NCI-H748 treated with DMSO at 0.1 percent for 48 hours (cell line): ENCODE results near the gene KLHDC4.

Experiments
- DNase-seq: peaks from one replicate; lab custom pipeline; 2025; lab: John Stamatoyannopoulos, UW

KLHDC4 gene

GRCh38 chr16:87698676-87699199 is 67.0 kb downstream of the KLHDC4 start:
- DNase-seq = no peak

DNA sequence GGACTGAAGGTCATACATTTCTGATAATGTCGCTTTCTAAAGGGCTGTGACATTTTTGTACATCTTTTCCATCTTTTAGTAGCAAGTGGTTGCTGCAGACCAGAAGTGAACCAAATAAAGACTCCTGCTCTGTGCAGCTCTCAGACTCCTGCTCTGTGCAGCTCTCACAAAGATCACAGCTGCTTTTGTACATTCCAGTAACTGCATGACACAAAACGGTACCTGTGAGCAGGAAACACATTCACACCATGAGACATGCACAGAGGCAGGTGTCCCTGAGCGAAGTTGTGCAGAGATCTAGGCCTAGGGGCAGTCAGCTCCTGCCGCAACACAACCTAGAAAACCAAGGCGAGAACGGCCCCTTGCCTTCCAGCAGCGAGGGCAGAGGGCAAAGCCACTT is 67.5 kb downstream of the KLHDC4 start:
- DNase-seq = no peak

DNA sequence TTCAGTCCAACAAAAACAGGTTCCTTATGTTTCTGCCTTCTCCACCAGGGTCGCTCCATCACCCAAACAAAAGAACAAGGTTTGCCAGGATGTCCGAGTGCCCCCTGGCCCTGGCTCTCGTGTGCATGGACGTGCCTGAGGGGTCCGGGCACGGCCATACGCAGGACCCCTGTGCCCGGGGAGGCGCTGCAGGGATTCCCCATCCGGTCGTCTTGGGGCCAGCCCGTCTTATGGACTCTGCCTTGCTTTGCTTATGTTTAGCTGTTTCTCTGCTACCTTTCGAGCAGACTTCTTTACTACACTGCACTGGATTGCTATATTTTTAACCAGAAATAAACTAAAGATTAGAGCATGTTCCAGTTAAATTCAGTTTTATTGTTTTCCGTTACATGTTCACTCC is 68.0 kb downstream of the KLHDC4 start:
- DNase-seq = no peak

GRCh38 chr16:87697256-87697655 is 68.5 kb downstream of the KLHDC4 start:
- no peak for DNase-seq

- no peak for DNase-seq
Measured at GRCh38 chr16:87696726-87697125, 69.1 kb downstream of the KLHDC4 start.

DNA sequence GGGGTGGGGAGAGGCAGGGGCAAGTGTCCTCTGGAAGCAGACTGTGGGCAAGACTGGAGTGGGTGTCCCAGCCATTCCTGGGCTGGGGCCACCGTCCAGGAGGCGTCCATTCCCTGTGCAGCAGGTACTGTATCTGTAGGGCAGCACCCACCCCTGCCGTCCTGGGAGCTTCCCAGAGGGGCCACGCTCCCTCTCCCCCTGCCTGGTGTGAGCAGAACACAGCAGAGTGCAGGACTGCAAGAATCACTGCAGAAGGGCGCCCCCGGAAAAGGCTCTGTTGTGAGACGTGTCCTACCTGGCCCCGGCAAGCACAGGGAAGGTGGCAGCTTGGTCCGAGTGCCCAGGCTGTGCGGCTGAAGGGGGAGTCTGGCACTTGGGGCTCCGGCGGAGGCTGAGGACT is 70.3 kb downstream of the KLHDC4 start:
- DNase-seq = no peak

DNA sequence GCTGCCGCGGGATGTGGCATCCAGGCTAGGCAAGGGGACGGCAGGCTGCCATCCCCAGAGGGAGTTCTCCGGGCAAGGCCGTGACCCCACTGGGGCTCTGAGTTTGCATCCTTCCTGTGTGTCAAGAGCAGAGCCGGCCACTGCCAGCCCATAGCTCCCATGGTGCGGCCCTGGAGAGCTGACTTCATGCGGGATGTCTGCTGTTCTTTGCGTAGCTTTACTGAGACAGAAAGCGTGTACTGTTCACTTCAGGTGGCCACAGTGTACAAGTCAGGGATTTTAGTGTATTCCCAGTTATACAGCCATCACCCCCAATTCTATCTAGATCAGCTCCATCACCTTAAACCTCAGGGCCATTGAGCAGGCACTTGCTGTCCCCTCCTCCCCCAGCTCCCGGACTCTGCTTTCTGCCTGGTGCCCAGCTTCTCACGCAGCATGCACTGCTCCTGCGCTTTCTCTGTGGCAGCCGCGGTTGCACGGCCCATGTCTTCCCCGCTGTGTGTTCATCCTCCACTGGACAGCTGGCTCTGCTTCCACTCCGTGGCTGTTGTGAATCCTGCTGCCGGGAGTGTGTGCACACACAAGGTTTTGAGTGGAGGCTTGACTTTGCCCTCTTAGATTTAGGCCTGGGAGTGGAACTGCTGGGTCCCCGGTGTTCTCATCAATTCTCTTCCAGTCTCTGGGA is 71.2 kb downstream of the KLHDC4 start:
- DNase-seq = no peak

GRCh38 chr16:87693827-87694226 is 72.0 kb downstream of the KLHDC4 start:
- no peak for DNase-seq

- DNase-seq = no peak
Measured at GRCh38 chr16:87692756-87693155, 73.0 kb downstream of the KLHDC4 start.

DNA sequence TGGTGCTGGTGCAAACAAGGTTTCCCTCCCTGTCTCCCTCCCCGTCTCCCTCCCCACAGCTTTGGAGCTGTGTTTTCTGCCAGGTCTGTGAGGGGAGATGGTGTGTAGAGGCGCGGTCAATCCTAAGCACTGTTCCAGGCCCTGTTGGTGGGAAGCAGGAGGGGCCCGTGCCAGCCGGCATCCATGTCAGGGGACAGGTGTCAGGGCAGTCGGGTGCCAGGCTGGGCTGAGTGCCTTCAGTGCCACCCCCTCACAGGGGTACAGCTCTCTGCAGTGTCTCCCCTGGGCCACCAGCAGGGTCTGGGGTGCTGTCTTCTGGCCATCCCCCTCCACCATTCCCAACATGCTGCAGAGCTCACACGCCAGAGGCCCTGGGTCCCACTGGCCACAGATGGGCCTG is 73.6 kb downstream of the KLHDC4 start:
- DNase-seq = no peak

GRCh38 chr16:87691686-87692079 is 74.1 kb downstream of the KLHDC4 start:
- DNase-seq = no peak

GRCh38 chr16:87690911-87691685 is 74.7 kb downstream of the KLHDC4 start:
- no peak for DNase-seq

- DNase-seq = no peak
Measured at GRCh38 chr16:87689956-87690465, 75.8 kb downstream of the KLHDC4 start.

DNA sequence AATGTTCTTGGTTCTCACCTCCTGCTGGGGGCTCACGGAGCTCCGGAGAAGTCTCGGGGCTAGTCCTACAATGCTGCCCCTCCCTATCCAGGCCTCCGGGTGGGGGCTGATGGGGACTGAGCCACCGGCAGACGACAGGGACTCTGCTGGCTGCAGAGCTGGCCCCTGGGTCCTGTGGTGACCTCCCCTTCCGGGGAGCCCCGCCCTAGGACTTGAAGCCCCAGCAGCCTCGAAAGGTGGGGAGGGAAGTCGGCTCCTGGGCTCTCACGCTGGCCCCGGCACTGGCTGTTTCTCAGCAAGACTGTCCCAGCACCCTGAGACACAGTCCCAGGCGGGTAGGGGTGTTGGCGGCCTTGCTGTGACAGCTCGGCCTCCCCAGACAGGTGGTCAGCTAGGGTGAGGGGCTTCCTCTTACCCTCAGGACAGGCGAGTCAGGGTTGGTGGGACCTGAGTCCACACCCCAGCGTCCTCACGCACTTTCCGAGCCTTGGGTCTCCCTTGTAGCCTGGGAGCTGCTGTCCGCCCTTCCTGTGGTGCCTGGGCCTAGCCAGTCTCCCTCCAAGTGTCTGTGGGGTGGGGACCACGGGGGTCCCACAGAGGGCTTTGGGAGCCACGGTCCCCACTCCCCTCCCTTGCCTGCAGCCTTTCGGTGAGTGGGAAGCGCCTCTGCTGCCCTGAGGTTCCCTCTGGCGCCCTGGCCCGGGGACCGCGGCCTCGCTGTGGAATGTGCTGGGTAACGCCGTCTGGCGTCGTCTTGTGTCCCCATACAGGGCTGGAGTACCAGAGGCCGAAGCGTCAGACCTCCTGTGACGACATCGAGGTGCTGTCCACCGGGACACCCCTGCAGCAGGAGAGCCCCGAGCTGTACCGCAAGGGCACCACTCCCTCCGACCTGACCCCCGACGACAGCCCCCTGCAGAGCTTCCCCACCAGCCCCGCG is 76.6 kb downstream of the KLHDC4 start:
- DNase-seq = no peak

- DNase-seq = no peak
Measured at GRCh38 chr16:87687998-87688529, 77.7 kb downstream of the KLHDC4 start.

DNA sequence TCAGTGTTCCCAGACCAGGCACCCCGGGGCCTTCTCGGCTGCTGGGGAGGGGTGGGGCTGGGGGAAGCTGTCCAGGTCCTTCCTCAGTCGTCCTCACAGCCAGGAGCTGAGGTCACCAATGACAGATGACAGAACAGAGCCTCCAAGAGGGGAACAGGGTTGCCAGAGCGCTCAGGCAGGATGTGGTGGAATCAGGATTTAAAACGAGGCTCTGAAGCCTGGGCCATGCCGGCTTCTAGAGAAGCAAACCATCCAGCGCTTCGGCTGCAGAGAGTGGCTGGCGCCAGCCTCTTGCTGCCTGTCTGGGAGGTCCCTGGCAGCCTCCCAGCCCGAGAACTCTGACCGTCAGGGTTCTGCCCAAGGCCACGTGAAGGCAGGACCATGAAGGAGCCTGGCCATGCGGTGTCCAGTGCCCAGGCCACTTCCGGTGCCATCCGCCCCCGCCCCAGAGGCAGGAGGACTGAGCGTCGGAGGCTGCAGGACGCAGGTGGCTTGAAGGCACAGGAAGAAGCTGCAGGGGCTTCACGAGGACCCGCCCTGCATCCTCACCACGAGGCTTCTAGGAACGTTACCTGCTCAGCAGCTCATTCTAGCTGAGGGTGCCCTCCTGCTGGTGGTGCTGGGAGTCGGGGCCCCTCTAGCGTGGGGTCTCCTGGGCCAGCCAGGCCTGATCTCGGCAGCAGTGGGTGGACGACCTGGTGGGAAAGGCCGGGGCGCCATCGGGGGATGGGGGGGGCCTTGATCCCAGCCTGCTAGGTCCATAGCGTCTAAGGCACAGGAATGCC is 78.5 kb downstream of the KLHDC4 start:
- no peak for DNase-seq

- no peak for DNase-seq
Measured at GRCh38 chr16:87686697-87687096, 79.1 kb downstream of the KLHDC4 start.

DNA sequence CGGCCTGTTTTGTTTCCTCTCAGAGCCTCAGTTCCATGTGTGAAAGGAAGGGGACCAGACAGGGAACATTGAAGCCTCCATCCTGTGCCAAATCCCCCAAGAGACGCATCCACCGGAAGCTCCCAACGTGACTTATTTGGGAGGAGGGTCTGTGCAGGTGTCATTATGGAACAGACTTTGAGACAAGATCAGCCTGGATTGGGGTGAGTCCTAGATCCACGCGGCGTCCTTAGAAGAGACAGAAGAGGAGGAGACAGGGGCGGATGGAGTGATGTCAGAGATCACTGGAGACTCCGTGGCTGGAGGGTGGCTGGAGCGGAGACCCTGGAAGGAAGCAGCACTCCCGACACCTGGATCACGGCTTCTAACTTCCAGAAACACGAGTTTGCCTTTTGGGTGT is 80.0 kb downstream of the KLHDC4 start:
- DNase-seq = no peak

DNA sequence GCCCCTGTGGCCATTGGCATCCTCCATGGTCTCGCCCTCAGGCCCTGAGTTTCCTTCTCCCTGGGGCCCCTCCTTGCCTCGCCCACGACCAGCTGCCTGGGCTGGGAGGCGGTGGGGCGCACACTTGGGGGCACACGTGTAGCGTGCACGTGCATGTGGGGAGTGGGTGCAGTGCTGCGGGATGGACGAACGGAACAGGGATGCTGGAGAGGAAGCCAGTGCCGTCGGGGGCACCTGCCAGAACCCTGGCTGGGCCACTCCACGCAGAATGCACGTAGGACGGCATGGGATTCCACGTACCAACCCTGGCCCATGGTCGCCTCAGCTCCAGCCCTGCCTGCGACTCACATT is 80.4 kb downstream of the KLHDC4 start:
- DNase-seq = no peak

DNA sequence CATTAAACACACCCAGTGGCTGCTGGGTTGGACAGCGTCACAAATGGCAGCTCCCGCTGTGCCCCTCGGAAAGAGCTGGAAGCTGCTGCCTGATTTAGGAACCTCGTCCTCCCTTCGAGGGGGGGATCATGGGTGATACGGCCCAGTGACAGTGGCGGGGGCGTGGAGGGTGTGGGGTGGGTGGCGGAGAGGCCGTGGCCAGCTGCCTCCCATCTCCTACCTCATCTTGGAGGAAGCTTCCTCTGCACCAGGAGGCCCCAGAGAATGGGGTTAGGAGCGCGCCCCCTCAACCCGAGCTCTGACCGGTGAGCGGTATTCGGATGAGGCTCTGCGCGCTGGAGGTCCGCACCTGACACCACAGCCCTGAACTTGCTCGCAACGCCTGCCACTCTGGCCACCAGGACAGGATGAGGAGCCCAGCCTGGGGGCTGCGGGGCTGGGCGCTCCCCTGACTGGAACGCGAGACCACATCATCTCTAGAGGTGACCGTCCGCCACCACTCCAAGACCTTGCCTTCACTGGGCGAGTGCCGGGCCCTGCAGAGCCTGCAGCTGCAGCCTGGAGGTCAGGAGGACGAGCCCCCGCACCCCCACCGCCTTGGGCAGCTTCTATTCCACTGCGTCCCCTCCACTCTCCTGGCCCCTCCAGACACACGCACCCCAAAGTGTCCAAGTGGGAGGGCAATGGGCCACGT is 80.9 kb downstream of the KLHDC4 start:
- DNase-seq = no peak
